Peyer's patch (tissue), 4 donors: Measurements from ENCODE around the gene RCN2. TPM values are rescaled to one million over a fixed set of nuclear protein-coding genes. Genes with fewer than 3 reads are reported as not detected.

Source experiments
- DNase-seq, 3 donors: peaks; one replicate each; pipeline ENCODE4 v3.0.0-alpha.2; 2017 to 2019
- H3K27ac ChIP-seq, 4 donors: fragments of 200-600 bp; sonication (generic); one replicate each; pipeline ENCODE4 v1.5.1; 2016 to 2019
- H3K27me3 ChIP-seq, 2 donors: fragments of 200-600 bp; sonication (generic); one replicate each; pipeline ENCODE4 v1.5.1; 2019
- H3K36me3 ChIP-seq, 3 donors: fragments of 200-600 bp; sonication (generic); one replicate each; pipeline ENCODE4 v1.5.1; 2016 to 2019
- H3K4me1 ChIP-seq, 4 donors: fragments of 200-600 bp; sonication (generic); one replicate each; pipeline ENCODE4 v1.5.1; 2016 to 2019
- H3K4me3 ChIP-seq, 4 donors: fragments of 200-600 bp; sonication (generic); 1 replicate in 3 of 4; 2 replicates in 1 of 4; pipeline ENCODE4 v1.5.1; 2016 to 2019; ENCODE audit warnings: mild to moderate bottlenecking in 1 of 4
- H3K9me3 ChIP-seq, 4 donors: fragments of 200-600 bp; sonication (generic); one replicate each; pipeline ENCODE4 v1.5.1; 2016 to 2019; ENCODE audit warnings: mild to moderate bottlenecking in 1 of 4
- POLR2A ChIP-seq, 2 donors: fragments of 450-650 bp; IDR thresholded peaks; one replicate each; pipeline ENCODE4 v1.5.1; 2017; ENCODE audit warnings: antibody characterized with exemption in 2 of 2, mild to moderate bottlenecking in 2 of 2, moderate library complexity in 2 of 2
- total RNA-seq, 4 donors: library from RNA; depleted of rRNA; stranded (reverse); fragments of >200 nt; gene quantifications; one replicate each; pipeline ENCODE4 v1.1.0, GENCODE V29; 2016
- TF ChIP-seq, protein P1 (sequence below), 6 experiments: fragments of 450-650 bp in 4 of 6; fragments of 200-600 bp in 2 of 6; sonication (generic) in 1 of 6; IDR thresholded peaks; one replicate each; pipeline ENCODE4 v1.5.1; 2017 to 2019; ENCODE audit warnings: antibody characterized with exemption in 6 of 6, mild to moderate bottlenecking in 3 of 6, moderate library complexity in 1 of 6

The RCN2 gene
- total RNA-seq, 4 donors from 2014 or later, result 9.3 to 21.9 (median 20.1) TPM

DNA sequence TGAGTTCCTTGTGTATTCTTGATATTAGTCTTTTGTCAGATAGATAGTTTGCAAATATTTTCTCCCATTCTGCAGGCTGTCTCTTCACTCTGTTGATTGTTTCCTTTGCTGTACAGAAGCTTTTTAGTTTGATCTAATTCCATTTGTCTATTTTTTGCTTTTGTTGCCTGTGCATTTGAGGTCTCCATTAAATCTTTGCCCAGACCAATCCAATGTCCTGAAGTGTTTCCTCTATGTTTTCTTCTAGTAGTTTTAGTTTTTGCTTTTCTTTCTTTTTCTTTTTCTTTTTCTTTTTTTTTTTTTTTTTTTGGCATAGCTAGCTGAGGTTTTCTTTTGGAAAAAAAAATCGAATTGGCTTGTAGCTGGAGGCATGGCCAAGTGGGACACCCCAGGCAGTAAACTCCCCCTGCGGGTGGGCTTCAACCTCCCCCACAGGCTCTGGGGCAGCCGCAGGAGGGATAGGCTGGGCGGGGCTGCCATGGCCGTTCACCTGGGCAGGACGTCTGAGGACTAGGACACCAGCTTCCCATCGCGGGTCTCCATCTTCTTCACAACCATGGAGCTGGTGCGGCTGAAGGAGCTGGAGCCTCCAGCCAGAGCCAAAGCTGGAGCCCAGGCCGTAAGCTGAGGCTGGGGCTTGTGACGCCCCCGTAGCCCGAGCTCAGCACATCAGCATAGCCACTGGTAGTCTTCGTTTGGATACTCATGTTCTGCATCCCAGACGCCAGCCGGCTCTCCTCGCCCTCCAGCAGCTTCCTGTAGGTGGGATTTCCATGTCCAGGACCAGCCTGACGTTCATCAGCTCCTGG lies 47.2 kb downstream of the RCN2 start:
- no peaks in the 10 kb centered on the region for H3K27me3 ChIP-seq
- H3K9me3 ChIP-seq, result no peaks in the 10 kb centered on the region
- H3K4me3 ChIP-seq, result no peak overlapping the region
- peak overlapping the region in 1 of 4 donors; percentile 35 for H3K27ac ChIP-seq
- DNase-seq, result no peak
- TF ChIP-seq, protein P1, sequence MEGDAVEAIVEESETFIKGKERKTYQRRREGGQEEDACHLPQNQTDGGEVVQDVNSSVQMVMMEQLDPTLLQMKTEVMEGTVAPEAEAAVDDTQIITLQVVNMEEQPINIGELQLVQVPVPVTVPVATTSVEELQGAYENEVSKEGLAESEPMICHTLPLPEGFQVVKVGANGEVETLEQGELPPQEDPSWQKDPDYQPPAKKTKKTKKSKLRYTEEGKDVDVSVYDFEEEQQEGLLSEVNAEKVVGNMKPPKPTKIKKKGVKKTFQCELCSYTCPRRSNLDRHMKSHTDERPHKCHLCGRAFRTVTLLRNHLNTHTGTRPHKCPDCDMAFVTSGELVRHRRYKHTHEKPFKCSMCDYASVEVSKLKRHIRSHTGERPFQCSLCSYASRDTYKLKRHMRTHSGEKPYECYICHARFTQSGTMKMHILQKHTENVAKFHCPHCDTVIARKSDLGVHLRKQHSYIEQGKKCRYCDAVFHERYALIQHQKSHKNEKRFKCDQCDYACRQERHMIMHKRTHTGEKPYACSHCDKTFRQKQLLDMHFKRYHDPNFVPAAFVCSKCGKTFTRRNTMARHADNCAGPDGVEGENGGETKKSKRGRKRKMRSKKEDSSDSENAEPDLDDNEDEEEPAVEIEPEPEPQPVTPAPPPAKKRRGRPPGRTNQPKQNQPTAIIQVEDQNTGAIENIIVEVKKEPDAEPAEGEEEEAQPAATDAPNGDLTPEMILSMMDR (IDR thresholded peaks at IDR 0.05), result no peak
- no peak for TF ChIP-seq POLR2A (IDR thresholded peaks at IDR 0.05)
- no peaks in the 10 kb centered on the region for H3K36me3 ChIP-seq
- H3K4me1 ChIP-seq, result no peaks in the 10 kb centered on the region

DNA sequence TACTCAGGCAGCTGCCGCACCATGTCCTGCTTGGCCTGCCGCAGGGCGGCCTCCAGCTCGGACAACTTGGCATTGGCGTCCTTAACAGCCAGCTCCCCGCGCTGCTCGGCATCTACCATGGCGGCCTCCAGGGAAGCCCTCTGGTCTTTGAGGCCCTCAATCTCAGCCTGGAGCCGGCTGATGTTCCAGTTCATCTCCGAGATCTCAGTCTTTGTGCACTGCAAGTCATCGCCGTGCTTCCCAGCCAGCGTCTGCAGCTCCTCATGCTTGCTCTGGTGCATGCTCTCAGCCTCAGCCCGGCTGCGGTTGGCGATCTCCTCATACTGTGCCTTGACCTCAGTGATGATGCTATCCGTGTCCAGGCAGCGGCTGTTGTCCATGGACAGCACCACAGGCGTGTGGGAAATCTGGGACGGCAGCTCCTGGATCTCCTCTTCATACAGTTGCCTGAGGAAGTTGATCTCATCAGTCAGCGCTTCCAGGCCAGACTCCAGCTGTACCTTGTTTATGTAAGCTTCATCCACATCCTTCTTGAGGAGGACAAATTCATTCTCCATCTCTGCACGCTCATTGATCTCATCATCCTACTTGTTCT lies 47.9 kb downstream of the RCN2 start:
- no peak for DNase-seq
- H3K27me3 ChIP-seq, result no peaks in the 10 kb centered on the region
- TF ChIP-seq POLR2A (IDR thresholded peaks at IDR 0.05), result no peak
- TF ChIP-seq, protein P1 (IDR thresholded peaks at IDR 0.05), result no peak

DNA sequence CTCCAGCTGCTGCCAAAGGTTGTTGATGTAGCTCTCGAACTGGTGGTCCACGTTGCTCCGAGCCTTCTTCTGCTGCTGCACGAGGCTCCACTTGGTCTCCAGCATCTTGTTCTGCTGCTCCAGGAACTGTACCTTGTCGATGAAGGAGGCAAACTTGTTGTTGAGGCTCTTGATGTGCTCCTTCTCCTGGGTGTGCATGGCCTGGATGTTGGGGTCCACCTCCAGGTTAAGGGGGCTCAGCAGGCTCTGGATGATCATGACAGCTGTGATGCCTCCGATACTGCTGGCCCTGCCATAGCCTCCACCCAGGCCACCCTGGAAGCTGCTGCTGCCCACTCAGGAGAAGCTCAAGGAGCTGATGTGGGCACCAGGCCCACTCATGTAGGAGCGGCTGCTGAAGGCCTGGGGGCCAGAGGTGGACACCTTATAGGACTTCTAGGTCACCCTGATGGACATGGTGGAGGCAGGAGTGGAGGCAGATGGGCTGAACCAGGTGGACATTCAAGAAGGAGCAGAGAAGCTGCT lies 48.5 kb downstream of the RCN2 start:
- Histone ChIP-seq H3K9me3 (no peaks in the 10 kb centered on the region), H3K27ac (no peak overlapping the region), H3K4me3 (no peak overlapping the region), H3K27me3 (no peaks in the 10 kb centered on the region), H3K4me1 (no peaks in the 10 kb centered on the region), H3K36me3 (no peaks in the 10 kb centered on the region)
- no peak for DNase-seq
- TF ChIP-seq POLR2A (IDR thresholded peaks at IDR 0.05), result no peak
- TF ChIP-seq, protein P1 (IDR thresholded peaks at IDR 0.05), result no peak

More for the DNA sequence above, 47.9 kb downstream of the RCN2 start:
- no peaks in the 10 kb centered on the region for H3K9me3 ChIP-seq
- no peak overlapping the region for H3K4me3 ChIP-seq
- no peaks in the 10 kb centered on the region for H3K36me3 ChIP-seq
- no peaks in the 10 kb centered on the region for H3K4me1 ChIP-seq
- H3K27ac ChIP-seq, result peak overlapping the region in 1 of 4 donors; percentile 35

DNA sequence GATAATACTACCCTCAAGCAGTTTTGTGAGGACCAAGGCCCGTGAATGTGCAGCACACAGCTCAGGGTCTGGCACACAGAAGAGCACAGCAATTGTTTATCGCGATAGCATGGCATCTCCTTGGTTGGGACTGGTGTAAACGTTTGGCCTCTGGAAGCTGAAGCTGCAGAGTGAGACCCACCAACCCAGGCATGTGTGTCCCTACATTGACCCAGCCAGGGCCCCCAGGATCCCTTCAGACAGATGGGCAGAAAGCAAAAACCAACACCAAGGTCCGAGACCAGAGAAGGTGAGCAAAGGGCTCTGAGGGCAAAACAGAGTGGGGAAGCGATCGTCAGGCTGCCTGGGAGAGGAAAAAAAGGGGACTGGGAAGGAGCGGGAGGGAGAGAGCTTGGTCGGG lies 50.8 kb downstream of the RCN2 start:
- no peaks in the 10 kb centered on the region for H3K36me3 ChIP-seq
- H3K9me3 ChIP-seq, result no peaks in the 10 kb centered on the region
- no peak for DNase-seq
- no peak overlapping the region for H3K4me3 ChIP-seq
- no peak for TF ChIP-seq POLR2A (IDR thresholded peaks at IDR 0.05)
- TF ChIP-seq, protein P1 (IDR thresholded peaks at IDR 0.05), result no peak
- no peaks in the 10 kb centered on the region for H3K27me3 ChIP-seq
- no peak overlapping the region for H3K27ac ChIP-seq
- no peaks in the 10 kb centered on the region for H3K4me1 ChIP-seq

DNA sequence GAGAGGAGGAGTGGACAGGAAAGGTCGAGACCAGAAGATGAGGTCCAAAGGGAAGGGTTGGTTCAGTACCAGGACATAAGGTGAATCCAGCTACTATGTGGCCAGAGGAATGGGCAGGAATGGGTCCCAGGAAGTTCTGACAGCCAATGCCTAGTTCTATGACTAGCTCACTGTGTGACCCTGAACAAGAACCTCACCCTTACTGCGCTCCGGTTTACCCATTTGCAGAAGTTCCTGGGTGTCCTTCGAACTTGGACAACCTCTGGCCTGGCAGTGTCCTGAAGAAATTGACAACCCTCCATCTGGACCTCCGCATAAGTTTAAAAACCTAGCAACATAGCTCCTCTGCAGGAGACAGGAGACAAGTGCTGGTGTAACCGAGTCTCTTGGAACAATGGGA lies 51.2 kb downstream of the RCN2 start:
- DNase-seq, result no peak
- Histone ChIP-seq H3K9me3 (no peaks in the 10 kb centered on the region), H3K4me1 (no peaks in the 10 kb centered on the region), H3K27ac (no peak overlapping the region), H3K27me3 (no peaks in the 10 kb centered on the region), H3K36me3 (no peaks in the 10 kb centered on the region), H3K4me3 (no peak overlapping the region)
- no peak for TF ChIP-seq POLR2A (IDR thresholded peaks at IDR 0.05)
- TF ChIP-seq, protein P1 (IDR thresholded peaks at IDR 0.05), result no peak
